ENCODE data around the gene NPBWR2.

Gene NPBWR2

GRCh38 chr20:64062276-64062595, 45.1 kb downstream of the NPBWR2 start:
- peak overlapping the region; percentile 63 for H3K4me3 ChIP-seq (ENCODE audit: low read depth, low read length)
- no peak for DNase-seq (ENCODE audit: low read depth)
- no peak for TF ChIP-seq CTCF (IDR thresholded peaks at IDR 0.05; ENCODE audit: insufficient read depth, low read depth, low read length, missing control alignments)

- no peak for DNase-seq (ENCODE audit: low read depth)
- no peak for TF ChIP-seq CTCF (IDR thresholded peaks at IDR 0.05; ENCODE audit: insufficient read depth, low read depth, low read length, missing control alignments)
- H3K4me3 ChIP-seq (ENCODE audit: low read depth, low read length), result no peak overlapping the region
Observed at GRCh38 chr20:64058536-64058935, 48.8 kb downstream of the NPBWR2 start.

- TF ChIP-seq CTCF (IDR thresholded peaks at IDR 0.05; ENCODE audit: insufficient read depth, low read depth, low read length, missing control alignments), result peak; percentile 94
- no peak overlapping the region for H3K4me3 ChIP-seq (ENCODE audit: low read depth, low read length)
- DNase-seq (ENCODE audit: low read depth), result peak; percentile 82
Observed at GRCh38 chr20:64057628-64058498, 49.5 kb downstream of the NPBWR2 start.

GRCh38 chr20:64056889-64057627, 50.3 kb downstream of the NPBWR2 start:
- no peak overlapping the region for H3K4me3 ChIP-seq (ENCODE audit: low read depth, low read length)
- no peak for DNase-seq (ENCODE audit: low read depth)
- TF ChIP-seq CTCF (IDR thresholded peaks at IDR 0.05; ENCODE audit: insufficient read depth, low read depth, low read length, missing control alignments), result no peak

GRCh38 chr20:64056639-64056888, 50.8 kb downstream of the NPBWR2 start:
- TF ChIP-seq CTCF (IDR thresholded peaks at IDR 0.05; ENCODE audit: insufficient read depth, low read depth, low read length, missing control alignments), result no peak
- DNase-seq (ENCODE audit: low read depth), result no peak
- no peak overlapping the region for H3K4me3 ChIP-seq (ENCODE audit: low read depth, low read length)

GRCh38 chr20:64055893-64056638, 51.3 kb downstream of the NPBWR2 start:
- TF ChIP-seq CTCF (IDR thresholded peaks at IDR 0.05; ENCODE audit: insufficient read depth, low read depth, low read length, missing control alignments), result no peak
- H3K4me3 ChIP-seq (ENCODE audit: low read depth, low read length), result no peak overlapping the region
- DNase-seq (ENCODE audit: low read depth), result peak; percentile 40

Data from GM12865 (cell line).